GM12878 (cell line): Measurements from ENCODE around the gene DUS3L. TPM values are rescaled to one million over a fixed set of nuclear protein-coding genes. Genes with fewer than 3 reads are reported as not detected.

ENCODE experiments used
- ATAC-seq: fragments of 200-7000 bp; cut with Tn5 transposase; 3 replicates; pipeline ENCODE4 v1.9.1; 2020; ENCODE audit warnings: mild to moderate bottlenecking, moderate library complexity
- BruUV-seq: library from RNA; stranded (reverse); fragments of 400-500 nt; replicated peaks from 2 replicates; lab custom pipeline; 2021; lab: Mats Ljungman, UMichigan
- CTCF ChIA-PET: fragments of 300-600 bp; sonication (Branson Sonifier 250); formaldehyde crosslinking; extraction: SDS; loops from one replicate; lab custom pipeline; 2021; ENCODE audit warnings: inconsistent platforms; lab: Yijun Ruan, JAX
- POLR2A ChIA-PET: fragments of 350-600 bp; formaldehyde crosslinking; extraction: SDS; loops from one replicate; lab custom pipeline; 2021; ENCODE audit warnings: inconsistent platforms; lab: Charles Lee
- RAD21 ChIA-PET: fragments of 300-600 bp; sonication (Branson Sonifier 250); formaldehyde crosslinking; loops from one replicate; lab custom pipeline; 2023; ENCODE audit warnings: antibody characterized with exemption; ENCODE audit not compliant: unreplicated experiment; lab: Charles Lee
- SMC1A ChIA-PET: fragments of 300-600 bp; sonication (Branson Sonifier 250); formaldehyde crosslinking; loops from one replicate; lab custom pipeline; 2023; ENCODE audit not compliant: unreplicated experiment, uncharacterized antibody; lab: Charles Lee
- DNase-seq: peaks from one replicate; pipeline ENCODE4 v3.0.0-alpha.2; 2011; ENCODE audit warnings: low read depth, low spot score
- FAIRE-seq: peaks from 3 replicates; lab custom pipeline; 2011; peaks lifted over from hg19 to GRCh38; lab: Jason Lieb, UNC
- H2AFZ ChIP-seq: 2 replicates; pipeline ENCODE4 v1.6.0; 2011; ENCODE audit warnings: low read depth, low read length, control low read depth; ENCODE audit not compliant: control insufficient read depth
- H3K27ac ChIP-seq: 2 replicates; pipeline ENCODE4 v1.5.1; 2011; ENCODE audit warnings: control low read depth; ENCODE audit not compliant: control insufficient read depth, insufficient read depth
- H3K27me3 ChIP-seq, 2 experiments: replicated peaks in 1 of 2; 2 replicates each; pipeline versions ENCODE4 v1.6.0 to v1.6.1; 2011; ENCODE audit warnings: low read length in 1 of 2; ENCODE audit not compliant: control insufficient read depth in 2 of 2, insufficient read depth in 2 of 2
- H3K36me3 ChIP-seq, 2 experiments: 2 replicates each; pipeline ENCODE4 v1.5.1; 2011; ENCODE audit warnings: low read length in 1 of 2; ENCODE audit not compliant: control insufficient read depth in 2 of 2, insufficient read depth in 2 of 2
- H3K4me1 ChIP-seq: 2 replicates; pipeline ENCODE4 v1.6.1; 2011; ENCODE audit warnings: mild to moderate bottlenecking, low read length, moderate library complexity, mixed read lengths; ENCODE audit not compliant: control insufficient read depth, insufficient read depth
- H3K4me2 ChIP-seq: 2 replicates; pipeline ENCODE4 v1.6.0; 2011; ENCODE audit warnings: control low read depth; ENCODE audit not compliant: control insufficient read depth, insufficient read depth
- H3K4me3 ChIP-seq: fragments of 200-600 bp; sonication (generic); 2 replicates; pipeline ENCODE4 v1.5.1; 2016
- H3K79me2 ChIP-seq: 2 replicates; pipeline ENCODE4 v1.6.0; 2011; ENCODE audit warnings: low read length; ENCODE audit not compliant: control insufficient read depth, insufficient read depth
- H3K9ac ChIP-seq: 2 replicates; pipeline ENCODE4 v1.8.0; 2011; ENCODE audit warnings: low read length, control low read depth, mixed read lengths; ENCODE audit not compliant: control insufficient read depth, insufficient read depth
- H3K9me3 ChIP-seq: replicated peaks from 3 replicates; pipeline ENCODE4 v1.5.1; 2011; ENCODE audit warnings: mild to moderate bottlenecking, low read length; ENCODE audit not compliant: control insufficient read depth, insufficient read depth
- H4K20me1 ChIP-seq: 2 replicates; pipeline ENCODE4 v1.6.0; 2011; ENCODE audit not compliant: control insufficient read depth, insufficient read depth
- E4F1 ChIP-seq: fragments of 450-650 bp; IDR thresholded peaks from 2 replicates; pipeline ENCODE4 v1.6.1; 2018; ENCODE audit warnings: borderline replicate concordance, mild to moderate bottlenecking; ENCODE audit not compliant: partially characterized antibody
- LARP7 ChIP-seq: fragments of 450-650 bp; IDR thresholded peaks from 2 replicates; pipeline ENCODE4 v1.6.1; 2017; ENCODE audit warnings: mild to moderate bottlenecking
- SMAD5 ChIP-seq: IDR thresholded peaks from 2 replicates; pipeline ENCODE4 v1.6.1; 2016; ENCODE audit warnings: antibody characterized with exemption, low read depth
- SUPT20H ChIP-seq: IDR thresholded peaks from 2 replicates; pipeline ENCODE4 v1.6.1; 2011; ENCODE audit warnings: low read depth, mild to moderate bottlenecking, low read length, moderate library complexity, borderline replicate concordance; ENCODE audit not compliant: control insufficient read depth
- ZNF217 ChIP-seq: fragments of 450-650 bp; IDR thresholded peaks from 2 replicates; pipeline ENCODE4 v1.6.1; 2017; ENCODE audit warnings: antibody characterized with exemption, mild to moderate bottlenecking
- ZNF687 ChIP-seq: fragments of 450-650 bp; IDR thresholded peaks from 2 replicates; pipeline ENCODE4 v1.6.1; 2017; ENCODE audit warnings: mild to moderate bottlenecking, moderate library complexity
- WGBS: methylation state at CpG from one replicate; pipeline ENCODE4 v1.1.6; 2016; ENCODE audit warnings: low lambda C conversion rate; ENCODE audit not compliant: insufficient replicate concordance, insufficient coverage; ENCODE audit errors: missing lambda C conversion rate; 5-methylcytosine and 5-hydroxymethylcytosine counted together
- in situ Hi-C: fragments of 300-500 bp; cut with MboI; formaldehyde crosslinking; loops from 9 replicates; pipeline ENCODE4 v1.14.3; 2018; ENCODE audit warnings: mixed read lengths
- intact Hi-C: fragments of 100-400 bp; cut with micrococcal nuclease; formaldehyde crosslinking; loops from one replicate; pipeline ENCODE4 v1.14.2; 2022; ENCODE audit not compliant: unreplicated experiment
- polyA plus RNA-seq, 11 experiments: library from polyadenylated mRNA; depleted of rRNA in 4 of 11; unstranded in 6 of 11; stranded (reverse) in 5 of 11; fragments of >200 nt; fragmentation: Nextera tagmentation in 4 of 11; fragmentation: Illumina TruSeq in 1 of 11; extraction: Ambion mirVana in 4 of 11; extraction: Trizol in 1 of 11; gene quantifications; 1 replicate in 1 of 11; 2 replicates in 10 of 11; pipeline versions ENCODE4 v1.2.1 to v1.2.3, GENCODE V29; 2011 to 2016; ENCODE audit warnings: inconsistent platforms in 2 of 11, missing spikeins in 2 of 11, low read depth in 1 of 11
- total RNA-seq, 4 experiments: library from RNA; depleted of rRNA in 3 of 4; stranded (reverse); fragments of >200 nt in 3 of 4; fragmentation: Illumina TruSeq in 1 of 4; extraction: Trizol in 1 of 4; gene quantifications; 2 replicates each; pipeline versions ENCODE4 v1.2.1 to v1.2.3, GENCODE V29; 2013 to 2021
- TF ChIP-seq, protein P1 (sequence below): fragments of 450-650 bp; IDR thresholded peaks from 2 replicates; pipeline ENCODE4 v1.6.1; 2014; ENCODE audit warnings: mild to moderate bottlenecking

Gene DUS3L
- total and polyA plus RNA-seq, 10 of the 15 experiments (the other 5 are each of a cell fraction or from before 2014, with no cell fraction given), result 0.64 to 47.6 (median 31.1) TPM

DNA sequence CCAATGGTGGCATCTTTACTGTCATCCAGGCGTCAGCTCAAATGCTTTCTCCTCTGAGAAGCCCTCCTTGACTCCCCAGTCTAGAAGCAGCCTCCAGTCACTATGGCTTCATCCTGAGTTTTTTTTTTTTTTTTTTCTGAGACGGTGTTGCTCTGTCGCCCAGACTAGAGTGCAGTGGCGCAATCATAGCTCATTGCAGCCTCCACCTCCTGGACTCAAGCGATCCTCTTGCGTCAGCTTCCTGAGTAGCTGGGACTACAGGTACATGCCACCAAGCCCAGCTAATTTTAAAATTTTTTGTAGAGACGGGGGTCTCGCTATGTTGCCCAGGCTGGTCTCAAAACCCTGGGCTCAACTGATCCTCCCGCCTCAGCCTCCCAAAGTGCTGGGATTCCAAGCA is 18.1 kb upstream of the DUS3L start (continued):
- no peak for TF ChIP-seq LARP7
- no peak for TF ChIP-seq ZNF217
- TF ChIP-seq, protein P1, sequence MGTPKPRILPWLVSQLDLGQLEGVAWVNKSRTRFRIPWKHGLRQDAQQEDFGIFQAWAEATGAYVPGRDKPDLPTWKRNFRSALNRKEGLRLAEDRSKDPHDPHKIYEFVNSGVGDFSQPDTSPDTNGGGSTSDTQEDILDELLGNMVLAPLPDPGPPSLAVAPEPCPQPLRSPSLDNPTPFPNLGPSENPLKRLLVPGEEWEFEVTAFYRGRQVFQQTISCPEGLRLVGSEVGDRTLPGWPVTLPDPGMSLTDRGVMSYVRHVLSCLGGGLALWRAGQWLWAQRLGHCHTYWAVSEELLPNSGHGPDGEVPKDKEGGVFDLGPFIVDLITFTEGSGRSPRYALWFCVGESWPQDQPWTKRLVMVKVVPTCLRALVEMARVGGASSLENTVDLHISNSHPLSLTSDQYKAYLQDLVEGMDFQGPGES, result no peak
- TF ChIP-seq SMAD5, result no peak

GRCh38 chr19:5808120-5808816 is 17.3 kb upstream of the DUS3L start:
- no peak for ATAC-seq
- SMC1A ChIA-PET, result no interaction called here
- RAD21 ChIA-PET, result no interaction called here
- H3K4me3 ChIP-seq, result no peak overlapping the region
- H3K4me1 ChIP-seq, result peaks cover 6% of the 10 kb centered on the region
- no peaks in the 10 kb centered on the region for H4K20me1 ChIP-seq
- intact Hi-C loops, result loop anchor here (10.0 kb wide), 1 partner anchor 217 kb away; no protein-coding TSS in a partner anchor
- CTCF ChIA-PET, result interaction anchor here (0.6 kb wide), 1 partner anchor 218 kb away, joined by 3 read pairs; no protein-coding TSS in a partner anchor
- no peak overlapping the region for H3K27ac ChIP-seq
- TF ChIP-seq ZNF687 (no peak), E4F1 (no peak), SUPT20H (no peak)
- TF ChIP-seq, all 136 proteins: peak for 0
- DNase-seq (no peak), FAIRE-seq (no peak)
- 45% methylated on average over 20 of the region's 21 CpGs for WGBS
- no peak overlapping the region for H3K9ac ChIP-seq
- H3K27me3 ChIP-seq, result no peaks in the 10 kb centered on the region; a peak in 2 of 4 replicates
- H3K9me3 ChIP-seq, result no peaks in the 10 kb centered on the region
- no peak overlapping the region for H2AFZ ChIP-seq
- H3K36me3 ChIP-seq, result no peaks in the 10 kb centered on the region
- POLR2A ChIA-PET, result interaction anchor here (0.7 kb wide), 1 partner anchor 19 kb away, joined by 3 read pairs; no protein-coding TSS in a partner anchor
- no TSS peak for BruUV-seq
- no peak overlapping the region for H3K4me2 ChIP-seq
- H3K79me2 ChIP-seq, result no peaks in the 10 kb centered on the region
- in situ Hi-C loops, result loop anchor here (5.0 kb wide), 1 partner anchor 214 kb away; no protein-coding TSS in a partner anchor
